BJ (cell line): Measurements from ENCODE around the gene CYP2U1. TPM values are rescaled to one million over a fixed set of nuclear protein-coding genes. Genes with fewer than 3 reads are reported as not detected.

Experiments
- CTCF ChIA-PET: fragments of 350-600 bp; formaldehyde crosslinking; extraction: SDS; loops from one replicate; lab custom pipeline; 2021; ENCODE audit warnings: antibody characterized with exemption, inconsistent platforms; lab: Yijun Ruan, JAX
- POLR2A ChIA-PET: fragments of 300-600 bp; sonication (Branson Sonifier 250); formaldehyde crosslinking; extraction: SDS; loops from one replicate; lab custom pipeline; 2021; ENCODE audit warnings: antibody characterized with exemption; lab: Charles Lee
- DNase-seq: peaks from one replicate; pipeline ENCODE4 v3.0.0-alpha.2; 2011; ENCODE audit warnings: low read depth
- H3K27me3 ChIP-seq: 2 replicates; pipeline ENCODE4 v1.6.0; 2011; ENCODE audit warnings: low read length; ENCODE audit not compliant: control insufficient read depth, insufficient read depth
- H3K36me3 ChIP-seq: 2 replicates; pipeline ENCODE4 v1.5.1; 2011; ENCODE audit warnings: low read length; ENCODE audit not compliant: control insufficient read depth, insufficient read depth
- H3K4me3 ChIP-seq: 2 replicates; pipeline ENCODE4 v1.5.1; 2011; ENCODE audit warnings: low read depth, mild to moderate bottlenecking, control low read depth, low read length
- polyA plus RNA-seq: library from polyadenylated mRNA; depleted of rRNA; stranded (reverse); fragments of >200 nt; gene quantifications from 2 replicates; pipeline ENCODE4 v1.2.3, GENCODE V29; 2011
- TF ChIP-seq, protein P1 (sequence below): IDR thresholded peaks from 2 replicates; pipeline ENCODE4 v1.5.1; 2011; ENCODE audit warnings: low read depth, mild to moderate bottlenecking, control low read depth, inconsistent platforms, low read length, moderate library complexity; ENCODE audit not compliant: insufficient read depth

The CYP2U1 gene
- polyA plus RNA-seq, 1 experiment: 7.6 TPM

DNA sequence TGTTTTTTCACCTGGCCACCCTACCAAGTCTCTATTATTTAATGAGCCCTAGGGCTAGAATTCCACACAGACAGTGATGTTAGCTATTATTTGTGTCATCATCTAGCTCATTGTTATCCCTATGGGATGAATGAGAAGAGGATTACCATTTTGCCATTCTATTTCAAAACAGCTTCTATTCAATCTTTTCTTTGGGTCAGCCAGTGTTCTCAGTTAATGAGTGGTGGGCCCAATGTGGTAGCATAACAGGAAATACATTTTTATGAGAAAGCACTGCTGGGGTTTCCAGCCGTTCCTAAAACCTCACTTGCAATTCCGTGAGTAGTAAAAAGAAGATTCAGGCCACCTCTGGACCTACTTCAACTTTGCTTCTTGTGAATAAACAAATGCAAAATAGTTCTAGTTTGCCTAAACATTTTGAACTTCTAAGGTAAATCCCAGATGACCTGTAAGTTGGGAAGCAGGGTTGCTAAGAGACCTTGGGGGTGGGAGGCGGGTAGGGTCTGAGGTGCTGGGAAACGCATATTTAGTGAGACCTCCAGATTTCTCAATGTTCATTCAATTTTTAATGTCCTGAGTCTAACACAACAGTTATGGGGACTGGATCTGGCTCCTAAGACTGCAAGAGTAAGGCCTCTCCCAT lies 24.8 kb upstream of the CYP2U1 start:
- Histone ChIP-seq H3K4me3 (no peak overlapping the region), H3K27me3 (no peaks in the 10 kb centered on the region), H3K36me3 (no peaks in the 10 kb centered on the region)
- ChIA-PET POLR2A (no interaction called here), CTCF (interaction anchor here (1.3 kb wide), 1 partner anchor 9 kb away, joined by 3 read pairs; no protein-coding TSS in a partner anchor)
- TF ChIP-seq, protein P1, sequence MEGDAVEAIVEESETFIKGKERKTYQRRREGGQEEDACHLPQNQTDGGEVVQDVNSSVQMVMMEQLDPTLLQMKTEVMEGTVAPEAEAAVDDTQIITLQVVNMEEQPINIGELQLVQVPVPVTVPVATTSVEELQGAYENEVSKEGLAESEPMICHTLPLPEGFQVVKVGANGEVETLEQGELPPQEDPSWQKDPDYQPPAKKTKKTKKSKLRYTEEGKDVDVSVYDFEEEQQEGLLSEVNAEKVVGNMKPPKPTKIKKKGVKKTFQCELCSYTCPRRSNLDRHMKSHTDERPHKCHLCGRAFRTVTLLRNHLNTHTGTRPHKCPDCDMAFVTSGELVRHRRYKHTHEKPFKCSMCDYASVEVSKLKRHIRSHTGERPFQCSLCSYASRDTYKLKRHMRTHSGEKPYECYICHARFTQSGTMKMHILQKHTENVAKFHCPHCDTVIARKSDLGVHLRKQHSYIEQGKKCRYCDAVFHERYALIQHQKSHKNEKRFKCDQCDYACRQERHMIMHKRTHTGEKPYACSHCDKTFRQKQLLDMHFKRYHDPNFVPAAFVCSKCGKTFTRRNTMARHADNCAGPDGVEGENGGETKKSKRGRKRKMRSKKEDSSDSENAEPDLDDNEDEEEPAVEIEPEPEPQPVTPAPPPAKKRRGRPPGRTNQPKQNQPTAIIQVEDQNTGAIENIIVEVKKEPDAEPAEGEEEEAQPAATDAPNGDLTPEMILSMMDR: no peak
- DNase-seq: no peak

DNA sequence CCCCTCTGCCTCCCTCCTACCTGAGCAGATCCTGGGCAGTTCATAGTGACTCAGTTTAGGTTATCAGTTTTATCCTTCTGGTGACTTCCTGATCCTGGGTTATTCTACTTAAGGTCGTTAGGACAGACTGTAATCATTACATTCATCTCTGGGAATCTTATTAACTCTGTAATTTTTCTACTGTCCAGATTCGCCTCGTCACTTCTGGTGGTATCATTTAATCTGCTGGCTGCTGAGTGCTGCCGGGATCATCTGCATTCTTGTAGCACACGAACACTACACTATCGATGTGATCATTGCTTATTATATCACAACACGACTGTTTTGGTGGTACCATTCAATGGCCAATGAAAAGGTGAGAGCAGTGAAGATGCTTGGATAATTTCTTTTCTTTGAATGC lies 23.0 kb upstream of the CYP2U1 start:
- no peaks in the 10 kb centered on the region for H3K36me3 ChIP-seq
- ChIA-PET POLR2A (no interaction called here), CTCF (interaction anchor here (0.8 to 1.5 kb wide), 3 partner anchors 150 to 152 kb away, joined by 4 to 5 read pairs (median 4); no protein-coding TSS in a partner anchor)
- no peaks in the 10 kb centered on the region for H3K27me3 ChIP-seq
- DNase-seq: no peak
- H3K4me3 ChIP-seq: no peak overlapping the region
- TF ChIP-seq, protein P1: no peak

DNA sequence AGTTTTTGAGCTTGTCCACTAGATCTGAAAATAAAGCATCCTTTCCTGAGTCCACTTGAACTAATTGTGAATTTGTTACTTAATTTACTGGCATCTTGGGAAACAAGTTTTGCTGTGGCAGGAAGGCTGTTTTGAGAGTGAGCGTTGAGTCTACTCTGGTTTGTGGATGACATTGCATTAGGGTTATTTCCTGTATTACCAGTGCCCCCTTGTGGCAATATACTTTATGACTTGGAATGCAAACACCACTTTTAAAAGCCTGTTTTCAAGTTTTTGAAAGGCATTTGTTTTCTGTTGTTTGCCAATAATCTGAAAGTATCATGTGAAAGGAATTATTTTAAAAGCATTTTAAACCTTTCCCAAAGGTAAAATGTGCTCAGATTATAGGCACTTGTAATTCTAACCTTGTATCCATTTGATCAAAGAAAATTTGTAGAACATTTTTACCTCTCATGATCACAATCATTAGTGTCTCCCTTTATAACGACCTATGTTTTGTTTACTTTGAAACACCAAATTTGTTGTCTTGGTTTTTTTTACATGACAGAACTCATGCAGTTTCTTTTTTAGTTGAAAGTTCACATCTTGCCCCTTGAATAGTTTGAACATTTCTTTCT lies 18.0 kb upstream of the CYP2U1 start:
- Histone ChIP-seq H3K36me3 (no peaks in the 10 kb centered on the region), H3K27me3 (no peaks in the 10 kb centered on the region), H3K4me3 (no peak overlapping the region)
- ChIA-PET CTCF (interaction anchor here (0.7 to 3.2 kb wide), 17 partner anchors 11 to 177 kb away, joined by 3 to 34 read pairs (median 3); partner anchors contain the start of gene SGMS2), POLR2A (no interaction called here)
- TF ChIP-seq, protein P1: peak; percentile 60
- peak; percentile 9 for DNase-seq

DNA sequence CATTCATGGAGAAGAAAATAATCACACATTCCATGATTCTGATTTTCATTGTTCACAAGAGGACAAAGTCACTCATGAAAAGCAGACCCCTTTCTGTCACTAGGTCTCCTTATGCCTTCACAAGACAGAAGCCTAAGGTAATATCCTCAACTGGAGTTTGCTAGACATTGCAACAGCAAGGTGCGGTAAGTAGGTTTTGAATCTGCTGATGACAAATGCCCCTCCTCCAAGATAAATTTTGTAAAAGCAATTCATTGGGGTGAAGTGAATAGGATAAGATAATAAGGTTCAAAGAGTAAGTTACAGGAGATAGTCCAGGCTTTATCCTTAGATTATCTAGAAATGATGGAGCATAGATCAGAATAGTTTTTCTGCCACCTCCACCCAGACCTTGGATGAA lies 16.1 kb upstream of the CYP2U1 start:
- CTCF ChIA-PET: interaction anchor here (1.7 kb wide), 1 partner anchor 157 kb away, joined by 7 read pairs; no protein-coding TSS in a partner anchor
- POLR2A ChIA-PET: no interaction called here

DNA sequence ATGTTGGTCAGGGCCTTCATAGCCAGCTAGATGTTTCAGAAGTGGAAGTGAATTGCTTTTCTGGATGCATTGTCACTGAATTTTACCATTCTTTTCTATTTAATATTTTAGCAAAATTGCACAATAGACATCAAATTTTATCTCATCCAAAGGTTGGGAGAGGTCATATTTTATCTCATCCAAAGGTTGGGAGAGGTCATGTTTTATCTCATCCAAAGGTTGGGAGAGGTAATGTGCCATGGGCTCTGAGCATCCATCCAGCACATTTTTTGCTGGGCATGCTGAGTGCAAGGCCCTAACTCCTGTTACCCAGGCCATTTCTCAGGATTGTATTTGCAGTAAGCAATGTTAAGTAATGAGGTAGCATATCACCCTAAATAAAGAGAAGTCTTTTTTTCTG lies 14.7 kb upstream of the CYP2U1 start:
- Histone ChIP-seq H3K4me3 (no peak overlapping the region), H3K36me3 (no peaks in the 10 kb centered on the region), H3K27me3 (no peaks in the 10 kb centered on the region)
- TF ChIP-seq, protein P1: no peak
- ChIA-PET CTCF (interaction anchor here (0.9 to 1.7 kb wide), 2 partner anchors 12 to 159 kb away, joined by 3 to 8 read pairs; no protein-coding TSS in a partner anchor), POLR2A (no interaction called here)
- DNase-seq: no peak

More for the DNA sequence above, 16.1 kb upstream of the CYP2U1 start:
- TF ChIP-seq, protein P1: no peak
- Histone ChIP-seq H3K4me3 (no peak overlapping the region), H3K36me3 (no peaks in the 10 kb centered on the region), H3K27me3 (no peaks in the 10 kb centered on the region)
- DNase-seq: no peak
